Spinal cord (tissue), 10 donors: ENCODE results near the gene STMN1. TPM values are rescaled to one million over a fixed set of nuclear protein-coding genes. Genes with fewer than 3 reads are reported as not detected.
"Not testable (repeated sequence)": the region's sequence is repeated elsewhere in the genome, so short reads cannot be mapped to it uniquely, and the experiment has no call there.

ENCODE experiments used
- DNase-seq, 6 donors: peaks; one replicate each; pipeline versions ENCODE4 v3.0.0 to v3.0.0-alpha.2; 2013 to 2015; ENCODE audit warnings: low spot score in 6 of 6, low read depth in 4 of 6
- H3K27ac ChIP-seq: one replicate; pipeline ENCODE4 v1.5.1; 2013; ENCODE audit warnings: low read depth, low read length, control low read depth
- H3K27me3 ChIP-seq: one replicate; pipeline ENCODE4 v1.6.1; 2013; ENCODE audit warnings: low read length; ENCODE audit not compliant: control insufficient read depth, insufficient read depth
- H3K36me3 ChIP-seq: one replicate; pipeline ENCODE4 v1.6.1; 2013; ENCODE audit warnings: low read length; ENCODE audit not compliant: control insufficient read depth, insufficient read depth
- H3K4me1 ChIP-seq: one replicate; pipeline ENCODE4 v1.6.1; 2013; ENCODE audit warnings: low read length; ENCODE audit not compliant: control insufficient read depth, insufficient read depth
- H3K4me3 ChIP-seq: one replicate; pipeline ENCODE4 v1.5.1; 2013; ENCODE audit warnings: low read depth, low read length, control low read depth
- H3K9me3 ChIP-seq: one replicate; pipeline ENCODE4 v1.6.1; 2013; ENCODE audit warnings: low read length; ENCODE audit not compliant: control insufficient read depth, insufficient read depth
- WGBS: methylation state at CpG from one replicate; pipeline ENCODE4 v1.1.5; 2013; ENCODE audit warnings: missing lambda C conversion rate; ENCODE audit not compliant: insufficient coverage; 5-methylcytosine and 5-hydroxymethylcytosine counted together
- polyA plus RNA-seq, 2 donors: library from polyadenylated mRNA; unstranded; fragments of 120-200 nt; gene quantifications; one replicate each; pipeline ENCODE4 v1.2.1, GENCODE V29; 2013; ENCODE audit not compliant: insufficient read length in 2 of 2
- total RNA-seq, 2 donors: library from RNA; depleted of rRNA in 1 of 2; stranded (reverse); fragments of 120-200 nt in 1 of 2; fragments of >200 nt in 1 of 2; gene quantifications; one replicate each; pipeline versions ENCODE4 v1.2.3 to v1.2.4, GENCODE V29; 2013 to 2014
- donor health status: healthy.

STMN1 gene
- total and polyA plus RNA-seq, 4 donors, result 258 to 1,551 (median 999) TPM

- Histone ChIP-seq H3K27ac (no peak overlapping the region), H3K9me3 (no peaks in the 10 kb centered on the region), H3K4me3 (no peak overlapping the region), H3K36me3 (no peaks in the 10 kb centered on the region), H3K27me3 (no peaks in the 10 kb centered on the region), H3K4me1 (peaks cover 14% of the 10 kb centered on the region)
- no CpG with 5 or more reads among the region's 4 CpGs for WGBS
- peak in 2 of 6 donors; percentile 35 to 44 for DNase-seq
These were observed 30.7 kb upstream of the STMN1 start for GRCh38 chr1:25936947-25937346.

- H3K9me3 ChIP-seq, result no peaks in the 10 kb centered on the region
- H3K27me3 ChIP-seq, result no peaks in the 10 kb centered on the region
- no peak overlapping the region for H3K27ac ChIP-seq
- no peaks in the 10 kb centered on the region for H3K36me3 ChIP-seq
- no peak overlapping the region for H3K4me3 ChIP-seq
- H3K4me1 ChIP-seq, result peaks cover 14% of the 10 kb centered on the region
- peak in 2 of 6 donors; percentile 78 to 83 for DNase-seq
- WGBS, result 66% methylated on average over 7 of the region's 13 CpGs
These were observed 27.5 kb upstream of the STMN1 start for GRCh38 chr1:25933479-25934365.

GRCh38 chr1:25932811-25933400 is 26.7 kb upstream of the STMN1 start:
- H3K27ac ChIP-seq, H3K27me3 ChIP-seq, H3K9me3 ChIP-seq, H3K36me3 ChIP-seq, H3K4me3 ChIP-seq: not testable (repeated sequence)
- DNase-seq, result peak in 2 of 6 donors; percentile 32 to 58
- H3K4me1 ChIP-seq, result peaks cover 17% of the 10 kb centered on the region
- WGBS, result 37% methylated on average over 7 of the region's 12 CpGs

- Histone ChIP-seq H3K27me3 (no peaks in the 10 kb centered on the region), H3K4me1 (peaks cover 23% of the 10 kb centered on the region), H3K27ac (no peak overlapping the region), H3K36me3 (no peaks in the 10 kb centered on the region), H3K4me3 (no peak overlapping the region), H3K9me3 (no peaks in the 10 kb centered on the region)
- no peak for DNase-seq
- WGBS, result 92% methylated on average over 2 of the region's 5 CpGs
These were observed 26.1 kb upstream of the STMN1 start for GRCh38 chr1:25932321-25932720.

GRCh38 chr1:25929016-25929415 is 22.8 kb upstream of the STMN1 start:
- Histone ChIP-seq H3K4me1 (peaks cover 30% of the 10 kb centered on the region), H3K27ac (no peak overlapping the region), H3K27me3 (no peaks in the 10 kb centered on the region), H3K36me3 (no peaks in the 10 kb centered on the region), H3K9me3 (no peaks in the 10 kb centered on the region), H3K4me3 (no peak overlapping the region)
- no peak for DNase-seq
- 86% methylated on average over 7 of the region's 7 CpGs for WGBS

GRCh38 chr1:25927521-25928265 is 21.5 kb upstream of the STMN1 start:
- no peaks in the 10 kb centered on the region for H3K36me3 ChIP-seq
- 69% methylated on average over 5 of the region's 5 CpGs for WGBS
- peak overlapping the region; percentile 57 for H3K27ac ChIP-seq
- no peaks in the 10 kb centered on the region for H3K9me3 ChIP-seq
- peaks cover 24% of the 10 kb centered on the region for H3K4me1 ChIP-seq
- peak in 3 of 6 donors; percentile 67 to 95 (median 85) for DNase-seq
- H3K27me3 ChIP-seq, result no peaks in the 10 kb centered on the region
- no peak overlapping the region for H3K4me3 ChIP-seq

- no peaks in the 10 kb centered on the region for H3K36me3 ChIP-seq
- peak in 2 of 6 donors; percentile 78 to 83 for DNase-seq
- no peaks in the 10 kb centered on the region for H3K9me3 ChIP-seq
- H3K4me3 ChIP-seq, result no peak overlapping the region
- 24% methylated on average over 9 of the region's 13 CpGs for WGBS
- H3K4me1 ChIP-seq, result peaks cover 29% of the 10 kb centered on the region
- H3K27ac ChIP-seq, result peak overlapping the region; percentile 57
- H3K27me3 ChIP-seq, result no peaks in the 10 kb centered on the region
These were observed 20.7 kb upstream of the STMN1 start for GRCh38 chr1:25926731-25927496.

- whole genome bisulfite sequencing, result no CpG with 5 or more reads among the region's 2 CpGs
- no peak overlapping the region for H3K4me3 ChIP-seq
- peaks cover 33% of the 10 kb centered on the region for H3K4me1 ChIP-seq
- no peak overlapping the region for H3K27ac ChIP-seq
- DNase-seq, result peak in 1 of 6 donors; percentile 26
- no peaks in the 10 kb centered on the region for H3K36me3 ChIP-seq
- H3K9me3 ChIP-seq, result no peaks in the 10 kb centered on the region
- no peaks in the 10 kb centered on the region for H3K27me3 ChIP-seq
These were observed 18.2 kb upstream of the STMN1 start for GRCh38 chr1:25924454-25924853.

GRCh38 chr1:25922971-25923552 is 16.8 kb upstream of the STMN1 start:
- H3K27ac ChIP-seq, result peak overlapping the region; percentile 93
- H3K4me3 ChIP-seq, result peak overlapping the region; percentile 46
- peaks cover 32% of the 10 kb centered on the region for H3K4me1 ChIP-seq
- H3K36me3 ChIP-seq, result no peaks in the 10 kb centered on the region
- H3K9me3 ChIP-seq, result no peaks in the 10 kb centered on the region
- WGBS, result under 1% methylated on average over 29 of the region's 32 CpGs
- DNase-seq, result peak in 2 of 6 donors; percentile 77 to 81
- no peaks in the 10 kb centered on the region for H3K27me3 ChIP-seq
